OCI-LY1 (cell line): Measurements from ENCODE around the gene MDGA2.
"Not testable (repeated sequence)": the region's sequence is repeated elsewhere in the genome, so short reads cannot be mapped to it uniquely, and the experiment has no call there.

Experiments
- CTCF ChIP-seq: fragments of 200-600 bp; sonication (generic), shearing (Covaris generic); IDR thresholded peaks from 2 replicates; pipeline ENCODE4 v1.5.1; 2017; ENCODE audit warnings: mild to moderate bottlenecking, antibody characterized with exemption, low read length, moderate library complexity, mixed read lengths
- EZH2 ChIP-seq: fragments of 200-600 bp; sonication (generic), shearing (Covaris generic); IDR thresholded peaks from 2 replicates; pipeline ENCODE4 v1.8.0; 2017; ENCODE audit warnings: borderline replicate concordance, mixed run types, mild to moderate bottlenecking, antibody characterized with exemption, low read length, moderate library complexity, mixed read lengths

GRCh38 chr14:47281761-47282160, 393.6 kb downstream of the MDGA2 start:
- not testable (repeated sequence) for TF ChIP-seq CTCF, EZH2
